Inflammatory macrophage treated with lipopolysaccharide for 4 hours (primary cell): ENCODE data around the gene PUM2.

Experiments used
- DNase-seq: peaks from one replicate; pipeline ENCODE4 v3.0.0-alpha.2; 2020

Gene PUM2

DNA sequence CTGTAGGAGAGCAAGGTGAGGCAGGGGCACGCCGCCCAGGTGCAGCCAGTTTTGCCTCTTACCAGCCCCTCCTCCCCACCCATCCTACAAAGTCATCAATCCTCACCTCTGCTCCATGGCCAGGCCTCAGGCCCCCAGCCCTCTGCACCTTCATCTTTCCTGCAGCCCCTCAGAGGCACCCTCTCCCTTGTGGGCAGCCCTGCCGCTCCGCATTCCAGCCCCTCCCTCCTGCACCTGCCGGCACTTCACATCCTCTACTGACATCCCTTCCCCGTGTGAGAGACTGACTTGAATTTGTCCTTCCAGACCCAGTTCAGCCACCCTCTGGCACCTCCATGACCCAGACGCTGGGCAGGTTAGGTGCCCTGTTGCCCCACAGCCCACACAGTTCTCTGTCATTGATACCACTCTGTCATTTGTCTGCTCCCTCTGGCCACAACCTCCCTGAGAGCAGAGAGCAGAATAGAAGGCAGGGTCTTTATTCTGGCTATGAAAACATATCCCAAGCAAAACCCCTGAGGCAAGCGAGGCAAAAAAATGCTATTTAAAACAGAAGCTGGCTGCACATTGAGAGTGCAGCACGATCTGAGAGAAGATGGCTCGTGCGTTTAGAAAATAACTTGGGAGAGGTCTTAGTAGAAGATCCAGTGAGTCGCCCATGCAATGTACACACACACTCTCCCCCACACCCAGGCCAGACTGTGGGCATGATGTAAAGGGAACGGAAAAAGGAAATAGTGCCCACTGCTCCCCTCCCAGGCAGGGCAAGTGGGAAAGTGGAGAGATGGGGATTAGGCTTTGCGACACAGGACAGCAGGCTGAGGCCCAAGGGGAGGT lies 151.6 kb downstream of the PUM2 start:
- peak; percentile 20 for DNase-seq
